ENCODE data around the gene NTRK2. TPM values are rescaled to one million over a fixed set of nuclear protein-coding genes. Genes with fewer than 3 reads are reported as not detected.
"Not testable (repeated sequence)": the region's sequence is repeated elsewhere in the genome, so short reads cannot be mapped to it uniquely, and the experiment has no call there.

NTRK2 gene
- total and polyA plus RNA-seq, 2 experiments from 2014 or later: 0.99 to 3.7 TPM

GRCh38 chr9:84898188-84898587 lies 228.7 kb downstream of the NTRK2 start:
- H3K4me1 ChIP-seq (ENCODE audit: insufficient read depth): no peaks in the 10 kb centered on the region
- no peaks in the 10 kb centered on the region for H3K27me3 ChIP-seq
- H3K4me2 ChIP-seq: no peak overlapping the region
- no peaks in the 10 kb centered on the region for H4K20me1 ChIP-seq (ENCODE audit: insufficient read depth, poor library complexity, severe bottlenecking)
- H3K36me3 ChIP-seq (replicated peaks; ENCODE audit: insufficient read depth, low read depth): no peaks in the 10 kb centered on the region
- H2AFZ ChIP-seq: no peak overlapping the region
- no peak for DNase-seq (ENCODE audit: low spot score)
- H3K27ac ChIP-seq: no peak overlapping the region
- H3K4me3 ChIP-seq: no peak overlapping the region
- H3K9me2 ChIP-seq (replicated peaks; ENCODE audit: insufficient read depth): no peaks in the 10 kb centered on the region
- H3K79me2 ChIP-seq: no peaks in the 10 kb centered on the region
- no peaks in the 10 kb centered on the region for H3K9me3 ChIP-seq (ENCODE audit: low read depth)
- WGBS (ENCODE audit: low lambda C conversion rate, missing lambda C conversion rate): 42% methylated on average over 2 of the region's 2 CpGs
- TF ChIP-seq EZH2phosphoT487 (IDR thresholded peaks at IDR 0.05; ENCODE audit: low read depth, severe bottlenecking, unreplicated experiment): no peak
- TF ChIP-seq CTCF (IDR thresholded peaks at IDR 0.05; ENCODE audit: poor library complexity): no peak

- not testable (repeated sequence) for H3K4me2 ChIP-seq, H3K27ac ChIP-seq
Observed at GRCh38 chr9:84898618-84899017, 229.1 kb downstream of the NTRK2 start.

GRCh38 chr9:84899326-84899725 lies 229.8 kb downstream of the NTRK2 start:
- WGBS (ENCODE audit: low lambda C conversion rate, missing lambda C conversion rate): 92% methylated on average over 2 of the region's 2 CpGs
- H3K27ac ChIP-seq: no peak overlapping the region
- no peak overlapping the region for H2AFZ ChIP-seq
- H3K9me3 ChIP-seq (ENCODE audit: low read depth): no peaks in the 10 kb centered on the region
- H3K27me3 ChIP-seq: no peaks in the 10 kb centered on the region
- H3K79me2 ChIP-seq: no peaks in the 10 kb centered on the region
- H3K36me3 ChIP-seq (replicated peaks; ENCODE audit: insufficient read depth, low read depth): no peaks in the 10 kb centered on the region
- H3K4me1 ChIP-seq (ENCODE audit: insufficient read depth): no peaks in the 10 kb centered on the region
- no peaks in the 10 kb centered on the region for H4K20me1 ChIP-seq (ENCODE audit: insufficient read depth, poor library complexity, severe bottlenecking)
- DNase-seq (ENCODE audit: low spot score): no peak
- H3K9me2 ChIP-seq (replicated peaks; ENCODE audit: insufficient read depth): no peaks in the 10 kb centered on the region
- no peak overlapping the region for H3K4me3 ChIP-seq
- no peak for TF ChIP-seq EZH2 (IDR thresholded peaks at IDR 0.05; ENCODE audit: borderline replicate concordance)
- TF ChIP-seq EZH2phosphoT487 (IDR thresholded peaks at IDR 0.05; ENCODE audit: low read depth, severe bottlenecking, unreplicated experiment): no peak
- TF ChIP-seq CTCF (IDR thresholded peaks at IDR 0.05; ENCODE audit: poor library complexity): no peak
- H3K4me2 ChIP-seq: no peak overlapping the region

More at GRCh38 chr9:84898618-84899017, 229.1 kb downstream of the NTRK2 start:
- not testable (repeated sequence) for H3K27me3 ChIP-seq; H3K4me1 ChIP-seq (ENCODE audit: insufficient read depth); H3K79me2 ChIP-seq; DNase-seq (ENCODE audit: low spot score); H3K9me2 ChIP-seq (replicated peaks; ENCODE audit: insufficient read depth); H3K36me3 ChIP-seq (replicated peaks; ENCODE audit: insufficient read depth, low read depth); H3K4me3 ChIP-seq; H2AFZ ChIP-seq; H3K9me3 ChIP-seq (ENCODE audit: low read depth); H4K20me1 ChIP-seq (ENCODE audit: insufficient read depth, poor library complexity, severe bottlenecking)
- WGBS (ENCODE audit: low lambda C conversion rate, missing lambda C conversion rate): 92% methylated on average over 6 of the region's 6 CpGs

- Histone ChIP-seq H3K27ac (no peak overlapping the region), H3K79me2 (no peaks in the 10 kb centered on the region), H3K36me3 (replicated peaks; ENCODE audit: insufficient read depth, low read depth) (no peaks in the 10 kb centered on the region), H3K4me2 (no peak overlapping the region), H3K27me3 (no peaks in the 10 kb centered on the region), H3K4me1 (ENCODE audit: insufficient read depth) (no peaks in the 10 kb centered on the region), H4K20me1 (ENCODE audit: insufficient read depth, poor library complexity, severe bottlenecking) (no peaks in the 10 kb centered on the region), H3K4me3 (no peak overlapping the region), H2AFZ (no peak overlapping the region), H3K9me2 (replicated peaks; ENCODE audit: insufficient read depth) (no peaks in the 10 kb centered on the region), H3K9me3 (ENCODE audit: low read depth) (no peaks in the 10 kb centered on the region)
- 72% methylated on average over 2 of the region's 2 CpGs for WGBS (ENCODE audit: low lambda C conversion rate, missing lambda C conversion rate)
- no peak for TF ChIP-seq EZH2 (IDR thresholded peaks at IDR 0.05; ENCODE audit: borderline replicate concordance)
- no peak for TF ChIP-seq EZH2phosphoT487 (IDR thresholded peaks at IDR 0.05; ENCODE audit: low read depth, severe bottlenecking, unreplicated experiment)
- no peak for TF ChIP-seq CTCF (IDR thresholded peaks at IDR 0.05; ENCODE audit: poor library complexity)
- DNase-seq (ENCODE audit: low spot score): no peak
Observed at GRCh38 chr9:84900421-84900820, 230.9 kb downstream of the NTRK2 start.

Data from hepatocyte (in vitro differentiated cells).